ENCODE results near the gene MAN2A1. TPM values are rescaled to one million over a fixed set of nuclear protein-coding genes. Genes with fewer than 3 reads are reported as not detected.

Gene MAN2A1
- total RNA-seq, 2 experiments from 2014 or later = 23.0 to 28.7 TPM

DNA sequence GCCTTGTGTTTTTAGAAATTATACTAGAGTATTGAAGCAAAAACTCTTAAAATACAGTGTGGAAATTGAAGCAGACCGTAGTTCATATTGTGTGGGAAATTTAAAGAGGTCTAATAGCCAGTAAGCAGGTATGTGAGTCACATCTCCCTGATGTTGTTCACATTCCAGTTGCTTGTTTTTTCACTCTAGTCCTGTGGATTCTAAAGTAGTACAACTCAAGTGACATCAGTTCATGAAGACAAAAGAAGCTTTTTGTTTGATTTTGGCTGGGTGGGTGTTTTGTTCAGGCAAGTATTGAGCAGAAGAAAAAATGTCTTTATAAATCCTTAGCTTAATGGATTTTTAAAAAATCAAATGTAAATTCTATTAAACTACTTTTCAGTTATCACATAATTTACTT is 216.2 kb downstream of the MAN2A1 start:
- peaks cover 4% of the 10 kb centered on the region for H3K4me1 ChIP-seq (ENCODE audit: insufficient read depth, low read length, poor library complexity, severe bottlenecking)
- no peaks in the 10 kb centered on the region for H3K9me3 ChIP-seq (ENCODE audit: low read length)
- no peak overlapping the region for H3K4me3 ChIP-seq (ENCODE audit: low read depth, low read length, poor library complexity, severe bottlenecking)
- TF ChIP-seq, protein P1, sequence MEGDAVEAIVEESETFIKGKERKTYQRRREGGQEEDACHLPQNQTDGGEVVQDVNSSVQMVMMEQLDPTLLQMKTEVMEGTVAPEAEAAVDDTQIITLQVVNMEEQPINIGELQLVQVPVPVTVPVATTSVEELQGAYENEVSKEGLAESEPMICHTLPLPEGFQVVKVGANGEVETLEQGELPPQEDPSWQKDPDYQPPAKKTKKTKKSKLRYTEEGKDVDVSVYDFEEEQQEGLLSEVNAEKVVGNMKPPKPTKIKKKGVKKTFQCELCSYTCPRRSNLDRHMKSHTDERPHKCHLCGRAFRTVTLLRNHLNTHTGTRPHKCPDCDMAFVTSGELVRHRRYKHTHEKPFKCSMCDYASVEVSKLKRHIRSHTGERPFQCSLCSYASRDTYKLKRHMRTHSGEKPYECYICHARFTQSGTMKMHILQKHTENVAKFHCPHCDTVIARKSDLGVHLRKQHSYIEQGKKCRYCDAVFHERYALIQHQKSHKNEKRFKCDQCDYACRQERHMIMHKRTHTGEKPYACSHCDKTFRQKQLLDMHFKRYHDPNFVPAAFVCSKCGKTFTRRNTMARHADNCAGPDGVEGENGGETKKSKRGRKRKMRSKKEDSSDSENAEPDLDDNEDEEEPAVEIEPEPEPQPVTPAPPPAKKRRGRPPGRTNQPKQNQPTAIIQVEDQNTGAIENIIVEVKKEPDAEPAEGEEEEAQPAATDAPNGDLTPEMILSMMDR (conservative IDR thresholded peaks at IDR 0.05; ENCODE audit: low read length) = no peak
- no peak for TF ChIP-seq EZH2phosphoT487 (IDR thresholded peaks at IDR 0.05; ENCODE audit: borderline replicate concordance, low read depth, low read length)
- no peak for DNase-seq (ENCODE audit: low spot score)
- H3K4me2 ChIP-seq (ENCODE audit: low read length) = no peak overlapping the region
- CTCF ChIA-PET (ENCODE audit: unreplicated experiment) = no interaction called here
- H3K9me2 ChIP-seq (ENCODE audit: insufficient read depth, low read length) = no peaks in the 10 kb centered on the region
- no peaks in the 10 kb centered on the region for H4K20me1 ChIP-seq (ENCODE audit: insufficient read depth, low read length)
- H3K36me3 ChIP-seq (ENCODE audit: insufficient read depth, low read length) = no peaks in the 10 kb centered on the region
- H3K79me2 ChIP-seq (ENCODE audit: insufficient read depth, low read depth, low read length) = no peaks in the 10 kb centered on the region
- no peak overlapping the region for H2AFZ ChIP-seq (ENCODE audit: low read length)
- POLR2A ChIA-PET = interaction anchor here (1.1 kb wide), 1 partner anchor 16 kb away, joined by 4 read pairs; no protein-coding TSS in a partner anchor
- H3K27ac ChIP-seq (ENCODE audit: low read depth, low read length, poor library complexity, severe bottlenecking) = no peak overlapping the region
- no TSS peak for BruUV-seq (replicated peaks)
- intact Hi-C loops (cut with micrococcal nuclease; ENCODE audit: unreplicated experiment) = no loop called here

DNA sequence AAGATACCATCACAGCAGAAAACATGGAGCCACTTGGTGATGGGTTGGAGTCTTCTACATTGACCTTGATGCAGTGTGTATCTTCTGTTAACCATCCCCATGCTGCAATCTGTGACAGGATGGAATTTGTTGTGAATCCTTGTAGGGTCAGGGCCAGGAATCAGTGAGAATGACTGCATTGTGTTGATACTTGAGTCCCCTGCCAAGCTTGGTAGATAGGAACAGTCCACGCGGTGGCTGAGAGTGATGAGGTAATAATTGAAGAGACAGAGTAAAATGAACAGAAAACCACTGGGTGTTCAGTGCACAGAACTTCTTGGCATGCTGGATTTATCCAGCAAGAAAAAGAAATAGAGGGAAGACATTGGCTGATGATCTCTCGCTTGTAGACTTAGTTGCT is 217.5 kb downstream of the MAN2A1 start:
- Histone ChIP-seq H3K4me2 (ENCODE audit: low read length) (no peak overlapping the region), H3K79me2 (ENCODE audit: insufficient read depth, low read depth, low read length) (no peaks in the 10 kb centered on the region), H3K9me3 (ENCODE audit: low read length) (no peaks in the 10 kb centered on the region), H3K36me3 (ENCODE audit: insufficient read depth, low read length) (no peaks in the 10 kb centered on the region), H4K20me1 (ENCODE audit: insufficient read depth, low read length) (no peaks in the 10 kb centered on the region), H2AFZ (ENCODE audit: low read length) (no peak overlapping the region), H3K9me2 (ENCODE audit: insufficient read depth, low read length) (no peaks in the 10 kb centered on the region), H3K4me1 (ENCODE audit: insufficient read depth, low read length, poor library complexity, severe bottlenecking) (peaks cover 9% of the 10 kb centered on the region), H3K27ac (ENCODE audit: low read depth, low read length, poor library complexity, severe bottlenecking) (no peak overlapping the region), H3K4me3 (ENCODE audit: low read depth, low read length, poor library complexity, severe bottlenecking) (no peak overlapping the region)
- CTCF ChIA-PET (ENCODE audit: unreplicated experiment) = no interaction called here
- POLR2A ChIA-PET = interaction anchor here (0.9 to 1.0 kb wide), 2 partner anchors 8 to 14 kb away, joined by 3 read pairs; no protein-coding TSS in a partner anchor
- intact Hi-C loops (cut with micrococcal nuclease; ENCODE audit: unreplicated experiment) = no loop called here
- no peak for DNase-seq (ENCODE audit: low spot score)
- TF ChIP-seq EZH2phosphoT487 (IDR thresholded peaks at IDR 0.05; ENCODE audit: borderline replicate concordance, low read depth, low read length) = no peak
- TF ChIP-seq, protein P1 (conservative IDR thresholded peaks at IDR 0.05; ENCODE audit: low read length) = no peak
- BruUV-seq (replicated peaks) = no TSS peak

DNA sequence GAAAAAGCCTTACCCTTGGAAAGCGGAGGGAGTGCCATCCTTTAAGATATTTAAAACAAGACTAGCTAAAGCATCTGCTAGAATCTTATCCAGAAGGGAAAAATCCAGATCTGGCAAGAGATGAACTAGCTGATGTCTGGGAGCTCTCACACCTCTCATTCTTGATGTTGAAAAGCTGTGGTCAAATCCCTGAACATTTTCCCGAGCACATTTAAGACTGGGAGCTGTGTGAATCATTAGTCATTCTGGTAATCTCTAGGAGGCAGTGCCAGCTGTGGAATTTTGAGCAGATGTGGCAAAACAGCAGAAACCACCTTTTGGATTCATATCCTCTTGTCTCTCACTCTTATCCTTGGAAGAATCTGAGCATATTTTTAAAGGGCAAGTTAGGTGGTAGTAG is 218.0 kb downstream of the MAN2A1 start:
- Histone ChIP-seq H3K4me1 (ENCODE audit: insufficient read depth, low read length, poor library complexity, severe bottlenecking) (peaks cover 15% of the 10 kb centered on the region), H3K27ac (ENCODE audit: low read depth, low read length, poor library complexity, severe bottlenecking) (no peak overlapping the region), H3K79me2 (ENCODE audit: insufficient read depth, low read depth, low read length) (no peaks in the 10 kb centered on the region), H2AFZ (ENCODE audit: low read length) (no peak overlapping the region), H3K9me3 (ENCODE audit: low read length) (no peaks in the 10 kb centered on the region), H4K20me1 (ENCODE audit: insufficient read depth, low read length) (no peaks in the 10 kb centered on the region), H3K4me2 (ENCODE audit: low read length) (no peak overlapping the region), H3K4me3 (ENCODE audit: low read depth, low read length, poor library complexity, severe bottlenecking) (no peak overlapping the region), H3K9me2 (ENCODE audit: insufficient read depth, low read length) (no peaks in the 10 kb centered on the region), H3K36me3 (ENCODE audit: insufficient read depth, low read length) (no peaks in the 10 kb centered on the region)
- no peak for DNase-seq (ENCODE audit: low spot score)
- intact Hi-C loops (cut with micrococcal nuclease; ENCODE audit: unreplicated experiment) = no loop called here
- TF ChIP-seq, protein P1 (conservative IDR thresholded peaks at IDR 0.05; ENCODE audit: low read length) = no peak
- no peak for TF ChIP-seq EZH2phosphoT487 (IDR thresholded peaks at IDR 0.05; ENCODE audit: borderline replicate concordance, low read depth, low read length)
- POLR2A ChIA-PET = interaction anchor here (1.0 kb wide), 1 partner anchor 8 kb away, joined by 3 read pairs; no protein-coding TSS in a partner anchor
- no TSS peak for BruUV-seq (replicated peaks)
- CTCF ChIA-PET (ENCODE audit: unreplicated experiment) = no interaction called here
